Measurements from ENCODE around the gene NRAP. TPM values are rescaled to one million over a fixed set of nuclear protein-coding genes. Genes with fewer than 3 reads are reported as not detected.

NRAP gene
- total RNA-seq, 1 experiment from 2014 or later = not detected

GRCh38 chr10:113648478-113648877, 15.4 kb downstream of the NRAP start:
- Histone ChIP-seq H4K20me1 (ENCODE audit: control insufficient read depth, insufficient read depth, insufficient read length) (no peaks in the 10 kb centered on the region), H3K79me1 (ENCODE audit: insufficient read depth, low read depth, low read length, poor library complexity, severe bottlenecking) (no peaks in the 10 kb centered on the region), H3K9ac (ENCODE audit: extremely low read depth, insufficient read length, low read length) (no peak overlapping the region), H2AK5ac (ENCODE audit: insufficient read length, low read length) (no peak overlapping the region), H2BK12ac (ENCODE audit: insufficient read length, low read depth, low read length) (no peak overlapping the region), H3K4me1 (ENCODE audit: insufficient read depth, low read length) (no peaks in the 10 kb centered on the region), H4K5ac (ENCODE audit: insufficient read length, low read depth, low read length) (no peak overlapping the region), H4K8ac (replicated peaks; ENCODE audit: insufficient read length, low read depth, low read length) (no peak overlapping the region), H3K9me3 (ENCODE audit: control insufficient read depth, low read depth, low read length) (no peaks in the 10 kb centered on the region), H2BK5ac (ENCODE audit: insufficient read length, low read length) (no peak overlapping the region), H3K23me2 (ENCODE audit: insufficient read length, low read depth, low read length, poor library complexity, severe bottlenecking) (no peaks in the 10 kb centered on the region), H3T11ph (ENCODE audit: low read length) (no peak overlapping the region), H3K18ac (ENCODE audit: insufficient read length, low read depth, low read length) (no peak overlapping the region), H3K56ac (ENCODE audit: insufficient read length, low read depth, low read length) (no peak overlapping the region), H3K23ac (ENCODE audit: insufficient read length, low read depth, low read length) (no peak overlapping the region), H3K14ac (ENCODE audit: insufficient read depth, low read length) (no peak overlapping the region), H3K4me2 (ENCODE audit: insufficient read depth, insufficient read length, low read length) (no peak overlapping the region), H2BK120ac (ENCODE audit: low read depth, low read length, poor library complexity, severe bottlenecking) (no peak overlapping the region), H4K91ac (ENCODE audit: insufficient read length, low read depth, low read length) (no peak overlapping the region), H2BK15ac (ENCODE audit: low read depth, low read length) (no peak overlapping the region), H3K27me3 (ENCODE audit: insufficient read depth, low read length) (no peaks in the 10 kb centered on the region), H3K27ac (ENCODE audit: insufficient read length, low read depth, low read length) (no peak overlapping the region), H2BK20ac (ENCODE audit: low read depth, low read length, poor library complexity, severe bottlenecking) (no peak overlapping the region), H3K4ac (ENCODE audit: low read depth, low read length) (no peak overlapping the region), H2AFZ (ENCODE audit: low read length) (no peak overlapping the region), H3K79me2 (ENCODE audit: insufficient read depth, low read length) (no peaks in the 10 kb centered on the region)
- WGBS (ENCODE audit: extremely low coverage, insufficient read length, low lambda C conversion rate) = no CpG with 5 or more reads among the region's 3 CpGs
- DNase-seq = no peak
- no peak for TF ChIP-seq CTCF (conservative IDR thresholded peaks at IDR 0.05)
- Mint-ChIP-seq H3K4me3 (no peak overlapping the region), H3K27ac (no peak overlapping the region), H3K4me1 (peaks cover 0 to 6% of the 10 kb centered on the region in 2 experiments; a peak in 1 of 4 replicates), H3K9me3 (no peaks in the 10 kb centered on the region), H3K27me3 (ENCODE audit: low read depth) (peaks cover 10% of the 10 kb centered on the region), H3K36me3 (ENCODE audit: insufficient read depth in 1 of 3, low read depth in 3 of 3) (no peaks in the 10 kb centered on the region)

Data from H9 (cell line).